Measurements from ENCODE around the gene SMPD3.

SMPD3 gene

DNA sequence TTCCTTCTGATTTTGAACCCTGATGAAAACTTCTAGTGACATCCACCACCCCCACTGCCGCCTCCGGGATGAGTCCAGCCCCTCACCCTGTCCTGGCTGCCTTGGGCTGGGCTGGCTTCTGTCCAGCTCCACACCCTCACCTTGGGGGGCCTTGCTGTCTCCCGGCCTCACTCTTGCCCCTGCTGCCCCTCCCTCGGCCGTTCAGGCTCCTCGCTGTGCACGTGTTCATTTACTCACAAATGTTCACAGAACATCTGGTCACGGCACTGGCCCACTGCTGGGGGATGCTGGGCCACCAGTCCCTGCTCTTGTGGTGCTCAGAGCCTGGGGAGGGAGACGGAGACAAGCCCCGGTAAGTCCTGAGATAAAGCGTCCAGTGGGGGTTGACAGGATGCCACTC, 96.8 kb downstream of the SMPD3 start:
- no peak for DNase-seq

DNA sequence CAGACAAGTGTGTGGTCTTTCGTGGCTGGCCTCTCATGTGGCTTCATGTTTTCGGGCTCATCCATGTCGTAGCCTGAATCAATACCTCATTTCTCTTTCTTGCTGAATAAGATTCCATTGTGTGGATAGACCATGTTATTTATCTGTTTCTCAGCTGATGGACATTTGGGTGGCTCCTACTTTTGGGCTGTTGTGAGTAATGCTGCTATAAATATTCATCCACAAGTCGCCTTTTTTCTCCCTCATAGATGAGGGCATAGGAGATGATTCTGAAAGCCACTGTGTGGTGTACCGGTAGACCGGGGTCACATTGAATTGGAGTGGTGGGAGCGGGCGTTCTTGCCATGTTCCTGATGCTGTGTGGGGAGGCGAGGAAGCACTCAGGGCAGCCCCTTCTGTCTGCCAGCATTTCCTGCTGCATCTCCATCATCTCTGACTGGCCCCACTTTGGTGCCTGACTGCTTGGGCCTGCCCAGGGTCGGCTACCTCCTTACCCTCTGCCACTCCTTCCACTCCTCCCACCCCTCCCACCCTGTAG, 97.4 kb downstream of the SMPD3 start:
- DNase-seq = no peak

- no peak for DNase-seq
Measured at GRCh38 chr16:68349838-68350410, 98.4 kb downstream of the SMPD3 start.

- DNase-seq = no peak
Measured at GRCh38 chr16:68348639-68349445, 99.5 kb downstream of the SMPD3 start.

DNA sequence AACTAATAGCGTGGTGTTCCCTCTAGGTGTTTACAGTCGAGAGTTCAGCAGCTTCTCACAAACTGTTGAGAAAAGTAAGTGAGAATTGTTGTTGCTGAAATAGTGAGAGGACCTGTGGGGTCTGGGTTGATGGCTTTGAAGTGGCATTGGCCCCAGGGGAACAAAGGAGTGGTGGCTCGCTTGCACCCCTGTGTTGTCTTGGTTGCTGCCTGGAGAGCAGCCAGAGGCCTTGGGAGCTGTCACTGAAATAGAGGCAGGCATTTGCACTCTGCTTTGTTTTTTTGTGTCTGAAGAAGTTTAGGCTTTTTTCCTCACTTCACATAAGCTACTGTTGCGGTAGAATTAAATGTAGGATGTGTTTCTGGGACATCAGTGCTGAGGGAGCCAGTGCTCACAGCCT, 100.7 kb downstream of the SMPD3 start:
- no peak for DNase-seq

- DNase-seq = no peak
Measured at GRCh38 chr16:68346892-68347480, 101.3 kb downstream of the SMPD3 start.

DNA sequence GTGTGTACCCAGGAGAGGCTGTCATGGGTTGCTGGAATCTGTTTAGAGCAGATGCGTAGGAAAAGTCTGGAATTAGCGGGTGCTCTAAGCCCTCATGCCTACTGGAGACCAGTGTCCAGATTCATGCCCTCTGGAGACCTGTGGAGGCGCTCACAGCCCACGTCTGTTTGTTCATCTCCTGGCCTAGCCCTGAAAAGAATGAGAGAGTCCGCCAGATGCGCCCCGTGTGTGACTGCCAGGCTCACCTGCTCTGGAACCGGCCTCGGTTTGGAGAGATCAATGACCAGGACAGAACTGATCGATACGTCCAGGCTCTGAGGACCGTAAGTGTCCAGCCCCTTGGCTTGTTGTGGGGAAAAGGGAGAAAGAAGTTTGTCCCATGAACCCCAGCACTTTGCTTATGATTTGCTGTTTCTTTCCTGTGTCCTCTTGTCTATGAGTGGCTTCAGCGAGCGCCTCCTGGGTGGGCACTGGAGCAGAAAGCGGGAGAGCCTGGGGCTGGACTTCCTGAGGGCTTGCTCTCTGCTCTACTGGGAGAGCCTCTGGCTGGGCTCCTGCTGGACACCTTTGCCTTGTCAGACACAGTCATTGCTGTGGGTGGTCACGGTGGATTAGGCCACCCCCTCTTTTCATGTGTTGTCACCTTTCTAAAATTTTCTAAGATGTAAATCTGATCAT, 102.2 kb downstream of the SMPD3 start:
- no peak for DNase-seq

DNA sequence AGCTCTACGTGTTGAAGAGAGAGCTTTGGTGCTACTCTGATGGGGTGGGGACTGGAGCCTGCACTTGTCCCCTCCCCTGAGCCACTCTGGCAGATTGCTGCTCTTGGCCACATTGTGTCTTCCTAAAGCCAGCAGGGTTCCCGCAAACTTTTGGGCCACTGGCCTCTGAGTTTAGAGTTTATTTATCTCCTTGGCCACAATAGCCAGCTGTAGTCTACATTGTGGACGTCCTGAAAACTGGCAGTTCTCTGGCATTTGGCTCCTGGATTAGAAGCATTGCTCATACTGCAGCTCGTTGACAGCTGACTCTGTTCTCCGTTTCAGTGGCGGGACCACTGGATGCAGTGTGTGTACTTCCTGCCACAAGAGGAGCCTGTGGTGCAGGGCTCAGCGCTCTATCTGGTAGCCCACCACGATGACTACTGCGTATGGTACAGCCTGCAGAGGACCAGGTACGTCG, 102.9 kb downstream of the SMPD3 start:
- no peak for DNase-seq

DNA sequence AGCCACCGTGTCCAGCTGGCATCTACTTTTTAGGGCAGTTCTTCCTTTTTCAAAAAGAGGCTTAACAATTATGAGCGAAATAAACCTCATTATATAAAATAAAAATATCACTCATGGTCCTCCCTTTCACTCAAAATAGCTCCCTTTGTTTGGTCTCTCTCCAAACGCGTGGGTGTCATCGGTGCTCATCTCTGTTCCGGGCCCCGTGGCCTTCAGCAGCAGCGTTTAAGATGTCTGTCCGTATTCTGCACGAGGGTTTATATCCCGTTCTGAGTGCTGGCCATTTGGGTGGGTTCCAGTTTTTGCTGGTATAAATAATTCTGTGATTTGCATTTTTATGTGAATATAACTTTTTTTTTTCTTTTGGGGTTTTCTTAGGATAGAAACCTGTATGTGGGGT, 104.1 kb downstream of the SMPD3 start:
- DNase-seq = no peak

- DNase-seq = no peak
Measured at GRCh38 chr16:68343137-68343536, 105.2 kb downstream of the SMPD3 start.

- DNase-seq = no peak
Measured at GRCh38 chr16:68342620-68343019, 105.7 kb downstream of the SMPD3 start.

DNA sequence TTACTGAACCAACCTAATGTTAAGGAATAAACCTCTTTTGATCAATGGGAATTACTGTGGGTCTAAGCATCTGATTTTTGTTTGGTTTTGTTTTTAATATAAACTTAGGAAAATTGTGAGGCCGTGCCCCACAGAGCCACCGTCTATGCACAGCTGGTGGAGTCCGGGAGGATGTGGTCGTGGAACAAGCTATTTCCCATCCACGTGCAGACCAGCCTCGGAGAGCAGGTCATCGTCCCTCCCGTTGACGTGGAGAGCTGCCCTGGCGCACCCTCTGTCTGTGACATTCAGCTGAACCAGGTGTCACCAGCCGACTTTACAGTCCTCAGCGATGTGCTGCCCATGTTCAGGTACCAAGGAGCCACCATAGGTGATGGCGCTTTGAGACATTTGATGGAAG, 109.1 kb downstream of the SMPD3 start:
- DNase-seq = no peak

- no peak for DNase-seq
Measured at GRCh38 chr16:68338326-68339119, 109.8 kb downstream of the SMPD3 start.

- no peak for DNase-seq
Measured at GRCh38 chr16:68335175-68335574, 113.1 kb downstream of the SMPD3 start.

- DNase-seq = no peak
Measured at GRCh38 chr16:68332411-68333121, 115.7 kb downstream of the SMPD3 start.

DNA sequence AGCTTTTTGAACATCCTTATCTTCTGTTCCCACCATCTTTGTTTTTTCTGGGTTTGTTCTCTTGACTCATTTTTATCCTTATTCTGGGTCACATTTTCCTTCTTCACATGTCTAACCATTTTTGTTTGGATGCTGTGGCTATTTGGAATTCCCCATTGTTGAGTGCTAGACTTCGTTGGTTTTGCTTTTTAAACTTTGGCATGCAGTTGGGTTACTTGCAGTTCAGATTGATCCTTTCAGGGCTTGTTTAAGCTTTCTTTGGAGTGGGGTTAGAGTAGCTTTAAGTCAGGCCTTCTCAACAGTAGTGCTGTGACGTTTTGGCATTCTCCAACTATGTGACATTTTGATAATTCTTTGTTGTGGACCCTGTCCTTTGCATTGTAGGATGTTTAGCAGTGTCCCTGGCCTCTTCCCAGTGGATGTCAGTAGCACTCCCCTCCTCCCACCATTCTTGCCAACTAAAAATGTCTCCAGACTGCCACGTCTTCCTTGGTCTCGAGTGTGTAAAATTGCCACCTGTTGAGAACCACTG, 116.4 kb downstream of the SMPD3 start:
- DNase-seq = no peak

- DNase-seq = no peak
Measured at GRCh38 chr16:68328860-68329390, 119.4 kb downstream of the SMPD3 start.

GRCh38 chr16:68328151-68328859, 120.0 kb downstream of the SMPD3 start:
- peak; percentile 9 for DNase-seq

GRCh38 chr16:68324780-68325357, 123.4 kb downstream of the SMPD3 start:
- no peak for DNase-seq

- DNase-seq = no peak
Measured at GRCh38 chr16:68324336-68324735, 124.0 kb downstream of the SMPD3 start.

All from NCI-H526 treated with DMSO at 0.1 percent for 48 hours (cell line).